Measurements from ENCODE around the gene PLCL2.

DNA sequence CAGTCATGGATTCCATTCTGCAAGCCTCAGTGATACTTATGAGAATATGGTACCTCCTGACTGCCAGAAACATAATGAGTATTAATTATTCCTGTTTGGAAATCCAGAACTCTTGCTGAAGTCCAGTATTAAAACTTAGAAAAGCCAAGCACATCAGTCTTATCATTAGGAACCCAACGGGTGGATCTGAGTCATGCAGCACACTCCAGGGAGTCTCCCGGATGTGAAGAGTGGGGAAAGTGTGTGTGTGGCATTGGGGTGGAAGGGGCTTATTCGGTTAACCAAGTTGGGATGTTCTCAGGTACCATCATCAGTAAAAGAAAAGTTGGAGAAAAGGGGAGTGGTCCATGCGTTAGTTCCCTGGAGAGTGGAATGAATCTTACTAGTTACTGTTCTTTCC, 181.1 kb downstream of the PLCL2 start:
- TF ChIP-seq POLR2A (IDR thresholded peaks at IDR 0.05; ENCODE audit: low read depth, low read length) (no peak), SPI1 (IDR thresholded peaks at IDR 0.05; ENCODE audit: low read depth, low read length) (no peak), TAF1 (IDR thresholded peaks at IDR 0.05; ENCODE audit: low read depth, low read length) (no peak), POLR2AphosphoS5 (IDR thresholded peaks at IDR 0.05; ENCODE audit: low read depth, low read length) (no peak)
